ENCODE data around the gene APBA3. TPM values are rescaled to one million over a fixed set of nuclear protein-coding genes. Genes with fewer than 3 reads are reported as not detected.

The APBA3 gene
- total and polyA plus RNA-seq, 2 of the 4 experiments (the other 2 are of a cell fraction), result 9.5 to 18.4 TPM

DNA sequence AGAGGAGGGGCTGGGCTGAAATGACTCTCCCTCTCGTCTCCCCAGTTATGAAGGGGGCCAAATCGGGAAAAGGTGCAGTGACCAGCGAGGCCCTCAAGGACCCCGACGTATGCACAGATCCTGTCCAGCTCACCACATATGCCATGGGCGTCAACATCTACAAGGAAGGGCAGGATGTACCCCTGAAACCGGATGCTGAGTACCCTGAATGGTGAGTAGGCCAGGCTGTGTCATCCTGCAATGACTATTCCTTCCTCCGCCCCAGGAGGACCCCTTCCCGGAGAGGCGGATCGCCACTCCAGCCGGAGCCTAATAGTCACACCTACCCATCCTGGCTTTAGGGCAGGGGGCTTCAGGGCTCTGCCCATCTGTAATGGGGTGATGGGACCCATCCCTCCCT is 3.6 kb upstream of the APBA3 start:
- Histone ChIP-seq H2BK5ac (ENCODE audit: low read depth, low read length, poor library complexity, severe bottlenecking) (no peak overlapping the region), H3K4me2 (ENCODE audit: low read depth, low read length) (no peak overlapping the region), H3K9ac (ENCODE audit: low read depth, low read length) (no peak overlapping the region), H2BK15ac (ENCODE audit: low read depth, low read length) (no peak overlapping the region), H3K9me1 (ENCODE audit: insufficient read depth, low read length) (peaks cover 3% of the 10 kb centered on the region; the same call in 1 of the 2 replicates), H3K18ac (ENCODE audit: low read depth, low read length) (no peak overlapping the region), H3K4me3 (ENCODE audit: insufficient read depth, low read depth, low read length) (no peak overlapping the region), H2AFZ (replicated peaks; ENCODE audit: low read length, poor library complexity) (no peak overlapping the region), H4K91ac (ENCODE audit: insufficient read depth, low read depth, low read length) (no peak overlapping the region), H2AK9ac (replicated peaks; ENCODE audit: low read depth, low read length, poor library complexity) (peak overlapping the region; percentile 90), H3K14ac (replicated peaks; ENCODE audit: low read depth, low read length) (no peak overlapping the region), H3K23ac (ENCODE audit: low read depth, low read length) (no peak overlapping the region), H4K5ac (ENCODE audit: low read depth, low read length) (no peak overlapping the region), H4K20me1 (ENCODE audit: insufficient read depth, low read length) (no peaks in the 10 kb centered on the region), H2BK120ac (ENCODE audit: low read depth, low read length) (no peak overlapping the region), H3K79me1 (ENCODE audit: low read depth in 1 of 2, low read length in 2 of 2) (peaks cover 18 to 29% of the 10 kb centered on the region in 2 experiments), H3K27ac (ENCODE audit: insufficient read depth, low read length) (no peak overlapping the region), H2AK5ac (ENCODE audit: low read depth, low read length) (no peak overlapping the region), H3K27me3 (ENCODE audit: control insufficient read depth, insufficient read depth, low read length) (no peaks in the 10 kb centered on the region), H2BK20ac (ENCODE audit: low read depth, low read length) (no peak overlapping the region), H3K56ac (ENCODE audit: extremely low read depth, insufficient read depth, low read length) (no peak overlapping the region), H4K8ac (ENCODE audit: low read depth in 2 of 2, low read length in 2 of 2) (no peak overlapping the region), H3K4ac (ENCODE audit: low read depth, low read length) (no peak overlapping the region), H3K4me1 (ENCODE audit: control insufficient read depth, insufficient read depth, low read length) (peaks cover 2% of the 10 kb centered on the region; the same call in 1 of the 2 replicates), H3K9me3 (ENCODE audit: control insufficient read depth, insufficient read depth, low read length) (no peaks in the 10 kb centered on the region), H3K36me3 (ENCODE audit: control insufficient read depth, insufficient read depth, low read length) (peaks cover 27% of the 10 kb centered on the region)
- ChIA-PET CTCF (no interaction called here), POLR2A (ENCODE audit: unreplicated experiment) (no interaction called here)
- intact Hi-C loops (cut with micrococcal nuclease) (no loop called here), dilution Hi-C loops (cut with HindIII; ENCODE audit: low sequenced_read_pairs, unreplicated experiment) (no loop called here), in situ Hi-C loops (cut with MboI; ENCODE audit: low sequenced_read_pairs) (no loop called here)
- no peak for TF ChIP-seq BHLHE40 (IDR thresholded peaks at IDR 0.05; ENCODE audit: low read depth, low read length)
- TF ChIP-seq, protein P1, sequence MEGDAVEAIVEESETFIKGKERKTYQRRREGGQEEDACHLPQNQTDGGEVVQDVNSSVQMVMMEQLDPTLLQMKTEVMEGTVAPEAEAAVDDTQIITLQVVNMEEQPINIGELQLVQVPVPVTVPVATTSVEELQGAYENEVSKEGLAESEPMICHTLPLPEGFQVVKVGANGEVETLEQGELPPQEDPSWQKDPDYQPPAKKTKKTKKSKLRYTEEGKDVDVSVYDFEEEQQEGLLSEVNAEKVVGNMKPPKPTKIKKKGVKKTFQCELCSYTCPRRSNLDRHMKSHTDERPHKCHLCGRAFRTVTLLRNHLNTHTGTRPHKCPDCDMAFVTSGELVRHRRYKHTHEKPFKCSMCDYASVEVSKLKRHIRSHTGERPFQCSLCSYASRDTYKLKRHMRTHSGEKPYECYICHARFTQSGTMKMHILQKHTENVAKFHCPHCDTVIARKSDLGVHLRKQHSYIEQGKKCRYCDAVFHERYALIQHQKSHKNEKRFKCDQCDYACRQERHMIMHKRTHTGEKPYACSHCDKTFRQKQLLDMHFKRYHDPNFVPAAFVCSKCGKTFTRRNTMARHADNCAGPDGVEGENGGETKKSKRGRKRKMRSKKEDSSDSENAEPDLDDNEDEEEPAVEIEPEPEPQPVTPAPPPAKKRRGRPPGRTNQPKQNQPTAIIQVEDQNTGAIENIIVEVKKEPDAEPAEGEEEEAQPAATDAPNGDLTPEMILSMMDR (conservative IDR thresholded peaks at IDR 0.05; ENCODE audit: low read depth, low read length), result no peak
- no peak for TF ChIP-seq NFE2L2 (IDR thresholded peaks at IDR 0.05; ENCODE audit: low read depth, low read length)
- no peak for TF ChIP-seq RCOR1 (IDR thresholded peaks at IDR 0.05; ENCODE audit: insufficient replicate concordance, low read length)
- no peak for TF ChIP-seq CHD1 (IDR thresholded peaks at IDR 0.05; ENCODE audit: low read depth, low read length)
- TF ChIP-seq, protein P2, sequence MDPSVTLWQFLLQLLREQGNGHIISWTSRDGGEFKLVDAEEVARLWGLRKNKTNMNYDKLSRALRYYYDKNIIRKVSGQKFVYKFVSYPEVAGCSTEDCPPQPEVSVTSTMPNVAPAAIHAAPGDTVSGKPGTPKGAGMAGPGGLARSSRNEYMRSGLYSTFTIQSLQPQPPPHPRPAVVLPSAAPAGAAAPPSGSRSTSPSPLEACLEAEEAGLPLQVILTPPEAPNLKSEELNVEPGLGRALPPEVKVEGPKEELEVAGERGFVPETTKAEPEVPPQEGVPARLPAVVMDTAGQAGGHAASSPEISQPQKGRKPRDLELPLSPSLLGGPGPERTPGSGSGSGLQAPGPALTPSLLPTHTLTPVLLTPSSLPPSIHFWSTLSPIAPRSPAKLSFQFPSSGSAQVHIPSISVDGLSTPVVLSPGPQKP (IDR thresholded peaks at IDR 0.05; ENCODE audit: borderline replicate concordance, low read depth, low read length), result no peak
- TF ChIP-seq RAD21 (IDR thresholded peaks at IDR 0.05; ENCODE audit: low read length), result no peak
- TF ChIP-seq SMC3 (IDR thresholded peaks at IDR 0.05; ENCODE audit: low read depth, low read length), result no peak
- no peak for TF ChIP-seq CEBPB (IDR thresholded peaks at IDR 0.05; ENCODE audit: low read depth, low read length)
- WGBS, 2 experiments (ENCODE audit: extremely low coverage in 2 of 2, insufficient read length in 1 of 2), result no CpG with 5 or more reads among the region's 12 CpGs
- no TSS peak for BruUV-seq (replicated peaks)
- ATAC-seq (ENCODE audit: low read depth) (no peak), DNase-seq (no peak)
